HepG2 (cell line): ENCODE results near the gene METRNL. TPM values are rescaled to one million over a fixed set of nuclear protein-coding genes. Genes with fewer than 3 reads are reported as not detected.

Experiments
- ATAC-seq: fragments of 200-7000 bp; cut with Tn5 transposase; 3 replicates; pipeline ENCODE4 v1.9.1; 2020; ENCODE audit warnings: mild to moderate bottlenecking, moderate library complexity
- BruUV-seq: library from RNA; stranded (reverse); fragments of 400-500 nt; replicated peaks from 2 replicates; lab custom pipeline; 2021; lab: Mats Ljungman, UMichigan
- CTCF ChIA-PET: fragments of 300-600 bp; formaldehyde crosslinking; extraction: SDS; loops from one replicate; lab custom pipeline; 2021; ENCODE audit warnings: low total read pairs, inconsistent platforms, low intra/inter-chr PET ratio; lab: Yijun Ruan, JAX
- POLR2A ChIA-PET: fragments of 350-600 bp; sonication (Branson Sonifier 250); formaldehyde crosslinking; loops from one replicate; lab custom pipeline; 2020; ENCODE audit warnings: antibody characterized with exemption, inconsistent platforms; lab: Yijun Ruan, JAX
- DNase-seq: peaks from one replicate; pipeline ENCODE4 v3.0.0-alpha.2; 2015; ENCODE audit warnings: low spot score
- FAIRE-seq: peaks from 3 replicates; lab custom pipeline; 2011; peaks lifted over from hg19 to GRCh38; lab: Jason Lieb, UNC
- H2AFZ ChIP-seq: one replicate; pipeline ENCODE4 v1.6.1; 2011; ENCODE audit warnings: low read length, inconsistent platforms
- H3K27ac ChIP-seq: fragments of 300-600 bp; 3 replicates; pipeline ENCODE4 v1.8.0; 2011; ENCODE audit warnings: mixed run types, mild to moderate bottlenecking, mixed read lengths, low read length, inconsistent platforms; ENCODE audit not compliant: insufficient read depth; ENCODE audit errors: extremely low read length
- H3K27me3 ChIP-seq, 2 experiments: fragments of 200-600 bp in 1 of 2; 2 replicates in 1 of 2; 3 replicates in 1 of 2; pipeline versions ENCODE4 v1.6.0 to v1.8.0; 2011; ENCODE audit warnings: low read length in 2 of 2, mild to moderate bottlenecking in 2 of 2, moderate library complexity in 2 of 2, inconsistent platforms in 1 of 2; ENCODE audit not compliant: insufficient read depth in 2 of 2, control insufficient read depth in 1 of 2
- H3K36me3 ChIP-seq, 2 experiments: fragments of 200-600 bp in 1 of 2; replicated peaks in 1 of 2; 2 replicates in 1 of 2; 3 replicates in 1 of 2; pipeline versions ENCODE4 v1.5.1 to v1.8.0; 2011; ENCODE audit warnings: low read length in 2 of 2, inconsistent platforms in 1 of 2; ENCODE audit not compliant: insufficient read depth in 2 of 2, control insufficient read depth in 1 of 2
- H3K4me1 ChIP-seq: 2 replicates; pipeline ENCODE4 v1.5.1; 2012; ENCODE audit warnings: low read length, inconsistent platforms; ENCODE audit not compliant: insufficient read depth
- H3K4me2 ChIP-seq: 2 replicates; pipeline ENCODE4 v1.6.0; 2011; ENCODE audit warnings: low read depth, low read length, inconsistent platforms
- H3K4me3 ChIP-seq, 3 experiments: fragments of 200-600 bp in 1 of 3; sonication (generic), shearing (Covaris generic) in 1 of 3; replicated peaks in 1 of 3; 2 replicates each; pipeline ENCODE4 v1.5.1; 2011 to 2016; ENCODE audit warnings: low read length in 3 of 3, inconsistent platforms in 2 of 3, low read depth in 2 of 3, mild to moderate bottlenecking in 2 of 3, control low read depth in 1 of 3, mixed read lengths in 1 of 3; ENCODE audit not compliant: insufficient read depth in 1 of 3
- H3K79me2 ChIP-seq: one replicate; pipeline ENCODE4 v1.6.1; 2011; ENCODE audit warnings: low read length, inconsistent platforms; ENCODE audit not compliant: insufficient read depth
- H3K9ac ChIP-seq: 2 replicates; pipeline ENCODE4 v1.6.0; 2011; ENCODE audit warnings: mild to moderate bottlenecking, low read depth, low read length, inconsistent platforms; ENCODE audit not compliant: insufficient read depth
- H3K9me3 ChIP-seq: 2 replicates; pipeline ENCODE4 v1.5.1; 2012; ENCODE audit warnings: mild to moderate bottlenecking, low read length
- H4K20me1 ChIP-seq: 2 replicates; pipeline ENCODE4 v1.6.0; 2011; ENCODE audit warnings: inconsistent platforms, mild to moderate bottlenecking, low read length, moderate library complexity; ENCODE audit not compliant: insufficient read depth
- NCOA5 ChIP-seq: sonication (generic); formaldehyde crosslinking; IDR thresholded peaks from 2 replicates; pipeline ENCODE4 v1.4.0; 2020; ENCODE audit warnings: missing genetic modification reagents
- PBX3 ChIP-seq: sonication (generic); formaldehyde crosslinking; IDR thresholded peaks from 2 replicates; pipeline ENCODE4 v1.8.1; 2023; ENCODE audit warnings: missing genetic modification reagents, inconsistent platforms, borderline replicate concordance
- RXRB ChIP-seq: IDR thresholded peaks from 2 replicates; pipeline ENCODE4 v1.6.1; 2016; ENCODE audit warnings: borderline replicate concordance, missing genetic modification reagents, missing compliant biosample characterization
- ZBTB39 ChIP-seq: sonication (generic); formaldehyde crosslinking; IDR thresholded peaks from 2 replicates; pipeline ENCODE4 v1.5.0; 2020; ENCODE audit warnings: missing genetic modification reagents
- ZBTB8A ChIP-seq: sonication (generic); formaldehyde crosslinking; IDR thresholded peaks from 2 replicates; pipeline ENCODE4 v1.4.0; 2020; ENCODE audit warnings: mild to moderate bottlenecking, low read depth, missing genetic modification reagents, borderline replicate concordance
- ZNF12 ChIP-seq: sonication (generic); formaldehyde crosslinking; IDR thresholded peaks from 2 replicates; pipeline ENCODE4 v1.5.0; 2020; ENCODE audit warnings: missing genetic modification reagents
- ZNF563 ChIP-seq: sonication (generic); formaldehyde crosslinking; IDR thresholded peaks from 2 replicates; pipeline ENCODE4 v1.8.0; 2022; ENCODE audit warnings: mild to moderate bottlenecking, moderate library complexity, missing genetic modification reagents
- WGBS: methylation state at CpG from one replicate; pipeline ENCODE4 v1.1.6; 2017; ENCODE audit warnings: low lambda C conversion rate; 5-methylcytosine and 5-hydroxymethylcytosine counted together
- in situ Hi-C: cut with HindIII; loops from 2 replicates; pipeline ENCODE4 v1.10.0; 2017; ENCODE audit warnings: low pct_unique_long_range_greater_than_20kb; ENCODE audit not compliant: extremely low pct_ligation_motif_present
- intact Hi-C: fragments of 100-400 bp; cut with micrococcal nuclease; formaldehyde crosslinking; loops from one replicate; pipeline ENCODE4 v1.10.0; 2022; ENCODE audit not compliant: unreplicated experiment
- polyA plus RNA-seq, 8 experiments: library from polyadenylated mRNA; depleted of rRNA in 3 of 8; stranded (reverse) in 7 of 8; unstranded in 1 of 8; fragments of >200 nt; fragmentation: Illumina TruSeq in 4 of 8; extraction: Trizol in 4 of 8; gene quantifications; 2 replicates each; pipeline versions ENCODE4 v1.2.1 to v1.2.3, GENCODE V29; 2011 to 2016; ENCODE audit warnings: low read depth in 4 of 8, missing spikeins in 1 of 8, mixed read lengths in 1 of 8; ENCODE audit not compliant: insufficient read depth in 1 of 8
- total RNA-seq, 5 experiments: library from RNA; depleted of rRNA; stranded (reverse); fragments of >200 nt; fragmentation: Illumina TruSeq; extraction: Trizol; gene quantifications; 2 replicates each; pipeline ENCODE4 v1.2.3, GENCODE V29; 2016; ENCODE audit warnings: low read depth in 1 of 5

Gene METRNL
- total and polyA plus RNA-seq, 2 of the 13 experiments (the other 11 are each of a cell fraction or from before 2014, with no cell fraction given), result 0.66 to 0.84 TPM

GRCh38 chr17:83088451-83088850 lies 9.0 kb downstream of the METRNL start (continued):
- TF ChIP-seq ZNF563 (CRISPR knock-in tag) (no peak), PBX3 (CRISPR knock-in tag) (no peak)
- TF ChIP-seq, all 625 proteins: peak for 0

GRCh38 chr17:83088909-83089308 lies 9.5 kb downstream of the METRNL start:
- Histone ChIP-seq H3K79me2 (no peaks in the 10 kb centered on the region), H4K20me1 (peaks cover 7% of the 10 kb centered on the region; the same call in 1 of the 2 replicates), H3K27ac (no peak overlapping the region), H2AFZ (no peak overlapping the region), H3K9me3 (no peaks in the 10 kb centered on the region), H3K4me2 (no peak overlapping the region), H3K4me3 (no peak overlapping the region), H3K9ac (no peak overlapping the region), H3K36me3 (no peaks in the 10 kb centered on the region), H3K4me1 (peaks cover 24% of the 10 kb centered on the region), H3K27me3 (peaks cover 16 to 66% of the 10 kb centered on the region in 2 experiments; a peak in 4 of 5 replicates)
- FAIRE-seq (no peak), DNase-seq (no peak), ATAC-seq (no peak)
- no TSS peak for BruUV-seq
- in situ Hi-C loops, result no loop called here
- WGBS, result 72% methylated on average over 15 of the region's 15 CpGs
- TF ChIP-seq NCOA5 (no peak), ZNF12 (CRISPR knock-in tag) (no peak), ZBTB8A (CRISPR knock-in tag) (no peak), ZBTB39 (no peak), RXRB (CRISPR knock-in tag) (no peak)
- intact Hi-C loops, result no loop called here
- CTCF ChIA-PET, result no interaction called here
- POLR2A ChIA-PET, result no interaction called here
